GM10847 (cell line): ENCODE measurements around the gene PMEPA1.

Source experiments
- POLR2A ChIP-seq: IDR thresholded peaks from 2 replicates; pipeline ENCODE4 v1.6.1; 2011; ENCODE audit not compliant: insufficient read length; ENCODE audit errors: extremely low read depth

Gene PMEPA1

DNA sequence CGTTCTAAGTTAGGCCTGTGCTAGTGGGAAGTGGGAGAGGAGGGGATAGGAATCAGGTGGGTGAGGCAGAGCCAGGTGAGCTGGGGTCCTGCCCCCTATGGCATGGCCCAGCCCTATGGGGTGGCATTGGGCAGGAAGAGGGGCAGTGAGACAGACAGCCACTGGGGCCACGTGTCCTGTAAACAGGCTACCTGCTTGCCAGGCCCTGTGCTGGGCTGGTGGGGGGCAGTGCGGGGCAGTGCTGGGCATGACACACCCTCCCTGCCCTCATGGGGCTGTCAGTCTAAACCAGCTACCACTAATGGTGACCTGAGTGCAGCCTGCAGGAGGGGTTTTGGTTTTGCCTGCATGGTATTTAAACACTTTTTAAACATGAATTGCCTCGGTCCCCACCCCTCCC is 10.1 kb upstream of the PMEPA1 start:
- no peak for TF ChIP-seq POLR2A

DNA sequence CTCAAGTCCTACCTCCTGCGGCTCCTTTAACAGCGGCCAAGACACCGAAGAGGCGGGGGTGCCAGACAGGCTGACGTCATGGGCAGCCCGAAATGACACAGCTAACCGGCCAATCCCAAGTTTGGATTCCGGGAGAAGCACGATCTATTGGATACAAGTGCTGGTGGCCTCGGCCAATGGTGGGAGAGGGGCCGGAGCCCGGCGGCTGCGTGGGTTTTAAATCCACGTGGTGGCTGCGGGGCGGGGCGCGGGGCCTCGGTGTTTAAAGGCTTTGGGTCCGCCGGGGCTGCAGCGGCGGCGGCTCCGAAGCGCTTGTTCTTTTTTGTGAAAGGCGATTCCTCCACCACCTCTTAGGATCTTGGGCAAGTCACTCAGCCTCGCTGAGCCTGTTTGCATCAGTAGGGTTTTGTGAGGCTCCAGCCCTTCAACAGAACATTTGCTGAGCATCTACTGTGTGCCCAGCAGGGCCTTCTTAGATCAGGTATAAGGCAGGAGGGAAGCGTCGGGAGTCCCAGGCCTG is 8.7 kb upstream of the PMEPA1 start:
- TF ChIP-seq POLR2A = no peak

DNA sequence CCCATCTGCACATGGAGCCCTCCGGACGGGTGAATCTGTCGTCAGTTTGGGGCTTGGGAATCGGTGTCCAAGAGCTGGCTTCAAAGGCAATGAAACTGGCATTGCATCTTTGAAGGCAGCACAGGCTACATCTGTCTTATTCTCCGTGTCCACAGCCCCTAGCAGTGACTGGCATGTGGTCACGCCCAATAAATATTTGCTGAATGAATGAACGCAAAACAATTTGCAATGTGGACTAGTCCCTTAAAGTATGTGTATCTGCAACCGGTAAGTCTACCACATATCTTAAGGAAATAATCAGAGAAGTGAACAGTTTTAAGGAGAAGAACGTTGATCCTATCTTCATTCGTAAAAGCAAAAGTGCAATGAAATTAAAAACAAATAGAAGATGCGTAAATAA is 8.0 kb upstream of the PMEPA1 start:
- TF ChIP-seq POLR2A = no peak

DNA sequence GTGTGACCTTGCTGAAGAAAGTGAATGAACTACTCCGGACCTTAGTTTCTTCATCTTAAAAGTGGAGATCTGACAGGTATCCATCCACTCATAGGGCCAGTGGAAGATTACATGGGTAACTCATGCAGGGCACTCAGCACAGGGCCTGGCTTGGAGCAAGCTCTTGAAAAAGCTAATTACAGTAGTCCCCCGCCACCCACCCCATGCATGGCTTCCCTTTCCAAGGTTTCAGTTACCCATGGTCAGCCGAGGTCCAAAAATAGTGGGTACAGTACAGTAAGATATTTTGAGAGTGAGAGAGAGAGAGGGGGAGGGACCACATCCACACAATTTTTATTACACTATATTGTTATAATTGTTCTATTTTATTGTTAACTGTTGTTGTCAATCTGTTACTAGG is 7.1 kb upstream of the PMEPA1 start:
- TF ChIP-seq POLR2A = no peak

DNA sequence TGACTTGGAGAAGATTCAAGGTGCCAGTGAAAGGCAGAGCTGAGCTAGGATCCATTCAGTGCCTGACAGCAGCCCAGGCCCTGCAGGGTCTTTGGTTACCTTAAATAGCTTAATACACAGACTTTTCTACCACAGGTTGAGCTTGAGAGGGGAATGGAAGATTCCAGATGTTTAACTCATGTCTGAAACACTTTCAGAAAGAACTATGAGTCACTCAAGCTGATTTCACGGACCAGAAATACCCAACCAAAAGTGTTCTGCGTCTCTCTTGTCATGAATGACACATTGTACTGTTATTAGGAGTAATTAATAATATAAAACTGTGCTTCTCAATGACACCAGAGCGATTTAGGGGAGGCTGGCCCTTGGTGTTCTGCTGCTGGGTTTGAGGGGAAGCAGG is 6.4 kb upstream of the PMEPA1 start:
- TF ChIP-seq POLR2A = no peak

DNA sequence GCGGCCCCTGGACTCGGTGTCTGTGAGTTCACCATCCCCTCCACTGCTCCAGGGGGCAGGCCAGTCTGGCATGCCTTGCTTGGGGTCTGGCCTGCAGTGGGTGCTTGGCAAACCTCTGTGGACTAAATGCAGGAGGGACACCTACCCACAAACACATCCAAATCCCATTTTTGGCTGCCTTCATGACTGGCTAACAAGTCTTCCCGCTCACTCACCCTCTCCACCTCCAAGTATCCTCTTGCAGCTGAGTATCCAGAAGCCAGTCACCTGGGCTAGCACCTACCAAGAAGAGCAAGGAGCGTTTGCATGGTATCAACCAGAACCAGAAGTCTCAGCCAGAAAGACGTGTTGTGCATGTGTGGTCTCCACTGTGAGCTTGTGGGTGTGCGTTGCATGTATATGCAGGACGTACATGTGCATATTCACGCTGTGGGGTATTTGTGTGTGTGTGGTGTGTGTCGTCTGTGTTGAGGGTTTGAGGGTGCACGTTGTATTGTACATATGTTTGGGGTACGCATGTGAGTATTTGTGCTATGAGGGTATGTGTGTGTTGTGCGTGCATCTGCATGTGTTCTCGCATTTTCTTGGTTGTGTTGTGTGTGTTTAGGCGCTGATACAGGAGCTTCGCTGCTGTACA is 5.6 kb upstream of the PMEPA1 start:
- no peak for TF ChIP-seq POLR2A

DNA sequence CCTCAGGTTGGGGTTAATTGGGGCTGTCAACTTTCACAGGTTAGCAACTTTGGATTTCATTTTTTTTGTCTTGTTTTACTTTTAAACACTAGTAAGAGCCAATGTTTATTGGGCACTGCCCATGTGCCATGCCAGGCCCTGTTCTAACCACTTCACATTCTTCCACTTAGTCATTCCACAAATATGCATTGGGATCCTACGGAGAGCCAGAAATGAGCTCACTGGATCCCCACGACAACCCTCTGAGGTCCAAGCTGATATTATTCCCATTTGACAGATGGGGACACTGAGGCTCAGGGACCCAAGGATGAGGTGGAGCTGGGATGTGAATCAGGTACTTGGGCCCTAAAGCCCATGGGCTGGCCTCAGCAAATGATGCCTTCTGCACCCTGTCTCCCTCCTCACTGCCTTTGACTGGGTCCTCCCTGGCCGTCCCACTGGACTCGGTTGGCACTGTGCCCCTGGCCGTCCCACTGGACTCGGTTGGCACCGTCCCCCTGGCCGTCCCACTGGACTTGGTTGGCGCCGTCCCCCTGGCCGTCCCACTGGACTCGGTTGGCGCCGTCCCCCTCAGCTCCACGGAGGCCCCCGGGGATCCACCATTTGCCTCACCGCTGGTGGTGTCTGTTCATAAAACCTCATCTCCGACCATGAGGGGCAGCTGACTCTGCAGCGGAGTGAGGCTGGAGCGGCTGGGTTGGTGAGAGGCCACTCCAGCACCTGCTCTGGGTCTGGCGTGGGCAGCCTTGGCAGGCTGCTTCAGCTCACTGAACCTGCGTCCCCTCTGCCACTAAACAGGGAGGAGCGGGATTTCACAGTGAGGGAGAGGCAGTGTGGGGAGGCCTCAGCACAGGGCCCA is 4.8 kb upstream of the PMEPA1 start:
- no peak for TF ChIP-seq POLR2A

DNA sequence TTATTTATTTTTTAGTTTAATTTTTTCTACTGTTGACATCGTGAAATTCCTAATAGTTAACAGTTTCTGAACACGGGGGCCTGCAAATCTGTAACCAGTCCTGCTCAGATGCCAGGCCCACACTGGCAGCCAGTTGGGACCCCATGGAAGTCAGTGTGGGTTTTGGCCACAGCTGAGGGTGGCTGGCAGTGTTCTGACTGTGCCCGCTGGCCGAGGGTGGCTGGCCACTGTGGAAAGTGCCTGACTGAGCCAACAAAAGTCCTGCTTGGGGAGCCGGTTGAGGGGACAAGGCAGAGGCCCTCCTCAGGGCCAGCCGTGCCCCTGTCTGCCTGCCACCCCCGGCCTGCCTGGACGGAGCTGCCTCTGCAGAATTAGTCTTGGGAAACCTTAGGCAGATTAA is 4.1 kb upstream of the PMEPA1 start:
- TF ChIP-seq POLR2A = no peak

DNA sequence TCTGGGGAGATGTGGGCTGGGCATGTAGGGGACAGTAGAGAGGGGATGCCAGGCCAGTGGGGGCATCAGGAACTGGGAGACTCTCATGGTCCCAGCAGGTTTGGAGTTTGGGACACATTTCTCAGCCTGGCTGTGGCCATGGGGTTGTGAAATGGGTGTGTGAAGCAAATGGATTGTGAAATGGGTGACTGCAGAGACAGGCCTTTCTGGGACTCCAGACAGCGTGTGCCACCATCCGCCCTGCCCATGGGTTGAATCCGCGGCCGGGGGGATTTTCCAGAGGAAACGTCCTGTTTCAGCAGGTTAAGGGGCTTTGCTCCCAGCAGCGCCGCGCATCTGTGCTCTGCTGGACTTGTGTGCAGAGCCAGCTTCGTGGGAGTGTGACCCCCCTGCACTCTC is 3.7 kb upstream of the PMEPA1 start:
- no peak for TF ChIP-seq POLR2A

DNA sequence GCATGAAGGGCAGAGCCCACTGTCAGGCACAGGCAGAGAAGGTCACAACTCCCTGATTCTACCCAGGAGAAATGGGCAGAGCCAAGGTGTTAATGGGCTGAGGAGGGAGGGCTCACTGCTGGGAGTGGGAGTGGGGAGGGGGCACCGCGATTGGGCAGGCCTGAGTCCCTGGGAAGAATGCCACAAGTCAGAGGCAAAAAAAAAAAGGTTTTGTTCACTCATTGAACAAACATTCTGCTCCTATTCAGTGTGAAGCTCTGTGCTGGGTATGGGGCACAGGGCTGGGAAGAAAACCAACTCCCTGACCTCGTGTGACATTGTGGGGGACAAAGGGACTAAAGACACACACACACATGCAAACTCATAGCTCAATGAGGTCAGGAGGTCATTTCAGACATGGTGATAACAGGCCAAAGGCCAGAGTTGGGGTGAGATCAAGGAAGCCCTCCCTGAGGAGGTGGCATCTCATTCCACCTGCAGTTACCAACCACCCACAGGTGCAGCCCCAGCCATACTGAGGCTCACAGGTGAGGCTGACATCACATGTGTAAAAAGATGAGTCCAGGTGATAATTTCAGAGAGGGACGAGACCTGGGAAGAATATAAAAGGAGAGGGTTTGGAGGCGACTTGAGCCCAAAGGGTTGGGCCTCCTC is 3.2 kb upstream of the PMEPA1 start:
- TF ChIP-seq POLR2A = no peak

DNA sequence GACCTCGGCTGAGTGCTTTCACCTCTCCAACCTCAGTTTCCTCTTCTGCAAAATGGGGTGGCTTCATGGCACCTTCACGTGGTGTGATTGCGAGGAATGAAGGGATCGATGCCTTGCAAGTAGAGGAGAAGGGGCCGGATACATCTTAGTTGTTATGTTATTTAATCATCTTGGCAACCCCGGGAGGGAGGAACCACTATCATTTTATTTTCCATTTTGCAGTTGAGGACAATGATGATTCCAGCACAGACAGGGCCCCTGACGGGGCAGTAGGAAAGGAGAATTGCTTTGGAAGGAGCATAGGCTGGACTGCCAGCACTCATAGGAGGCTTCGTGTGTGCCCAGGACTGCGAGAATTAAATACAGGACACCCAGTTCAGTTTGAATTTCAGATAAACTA is 2.5 kb upstream of the PMEPA1 start:
- TF ChIP-seq POLR2A = no peak

DNA sequence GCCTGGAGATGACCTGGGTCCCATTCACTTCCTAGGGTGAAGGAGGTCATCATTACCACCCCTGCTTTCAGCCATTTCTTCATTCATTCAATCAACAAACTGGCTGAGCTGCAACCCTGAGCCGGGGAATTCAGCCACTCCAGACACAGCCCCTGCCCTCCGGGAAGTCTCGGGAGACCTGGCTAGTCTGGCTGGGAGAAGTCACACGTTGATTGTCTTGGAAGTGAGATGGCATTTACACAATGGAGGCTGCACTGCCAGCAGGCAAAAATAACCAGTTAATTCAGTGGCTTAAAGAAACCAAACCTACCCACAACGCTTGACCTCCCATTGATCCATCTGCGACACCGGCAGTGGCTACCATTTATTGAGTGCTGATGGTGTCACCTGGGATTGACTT is 2.0 kb upstream of the PMEPA1 start:
- TF ChIP-seq POLR2A = no peak

DNA sequence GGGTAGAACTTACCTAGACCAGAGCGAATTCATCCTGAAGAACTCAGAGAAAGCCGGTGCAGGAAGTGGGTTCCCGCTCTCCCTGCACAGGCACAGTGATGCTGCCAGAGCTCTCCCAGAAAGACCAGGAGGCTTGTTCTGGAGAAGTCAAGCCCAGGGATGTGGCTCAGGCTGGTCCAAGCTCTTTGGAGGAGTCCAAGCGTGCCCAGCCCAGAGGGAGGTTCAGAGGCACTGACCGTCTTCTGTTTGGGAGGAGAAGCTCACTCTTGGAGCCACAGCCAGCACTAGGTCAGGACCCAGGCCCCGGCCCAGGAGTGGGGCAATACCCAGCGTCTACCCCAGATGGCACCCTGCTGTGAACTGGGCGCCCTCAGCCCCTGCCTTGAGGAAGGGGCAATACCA is 1.5 kb upstream of the PMEPA1 start:
- TF ChIP-seq POLR2A = no peak

DNA sequence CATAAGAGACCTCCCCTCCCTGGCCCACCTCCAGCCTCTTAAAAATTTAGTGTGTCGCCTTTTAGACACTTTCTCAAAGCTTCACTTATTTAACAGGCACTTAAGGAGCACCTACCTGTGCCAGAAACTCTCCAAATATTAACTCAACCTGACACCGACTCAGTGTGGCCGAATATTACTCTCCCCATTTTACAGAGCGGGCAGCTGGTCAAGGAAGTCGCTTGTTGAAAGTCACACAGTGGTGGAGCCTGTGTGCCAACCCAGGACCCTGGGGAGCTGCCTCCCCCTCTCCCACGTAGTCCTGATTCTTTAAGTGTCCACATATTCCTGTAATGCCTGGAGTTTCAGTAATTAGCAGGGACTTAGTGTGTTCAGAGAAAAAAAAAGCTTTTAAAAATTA is 1.0 kb upstream of the PMEPA1 start:
- TF ChIP-seq POLR2A = no peak

DNA sequence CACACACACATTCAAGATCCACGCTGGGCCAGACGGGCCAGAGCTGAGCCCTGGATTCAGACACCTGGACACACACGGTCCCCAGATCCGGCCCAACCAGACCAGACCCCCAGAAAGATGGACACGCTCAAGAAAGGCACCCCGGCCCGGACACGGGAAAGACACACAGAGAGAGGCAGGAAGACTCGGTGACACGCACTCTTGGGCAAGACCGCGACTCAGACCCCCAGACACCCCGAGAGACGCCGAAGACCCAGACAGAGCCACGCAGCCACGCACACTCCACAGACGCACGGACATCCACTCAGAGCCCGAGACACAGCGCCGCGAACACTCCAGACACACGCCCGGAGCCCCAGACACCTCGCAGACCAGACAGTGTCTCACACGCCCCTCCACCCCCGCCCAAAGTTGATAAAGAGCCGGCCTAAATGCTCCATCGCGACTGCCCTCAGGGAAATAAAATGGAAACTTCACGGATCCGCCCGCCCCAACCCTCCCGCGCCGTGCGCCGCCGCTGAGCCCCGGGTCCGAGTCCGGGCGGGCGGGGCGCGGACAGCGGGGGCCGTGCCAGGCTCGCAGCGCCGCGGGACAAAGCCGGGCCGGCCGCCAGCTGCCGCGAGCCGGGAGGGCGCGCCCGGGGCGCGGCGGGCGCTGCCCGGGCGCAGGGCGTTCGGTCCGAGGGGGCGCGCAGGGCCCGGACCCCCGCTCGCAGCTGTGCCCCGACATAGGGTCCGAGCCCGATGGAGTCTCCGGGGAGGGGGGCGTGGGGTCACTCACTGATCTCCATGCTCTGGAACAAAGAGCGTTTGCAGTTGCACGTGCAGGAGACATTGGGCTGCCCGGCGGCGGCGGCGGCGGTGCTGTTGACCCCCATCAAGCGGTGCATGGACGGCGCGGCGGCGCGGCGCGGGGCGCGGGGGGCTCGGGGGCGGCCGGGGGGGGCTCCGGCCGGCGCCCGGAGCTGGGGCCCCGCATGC is 831 bp downstream of the PMEPA1 start:
- TF ChIP-seq POLR2A = no peak
